ENCODE measurements around the gene DYNC1H1.
A peak's percentile ranks its signal among the peaks of the same experiment; 100 is the strongest.

DYNC1H1 gene

GRCh38 chr14:101953151-101953550, 11.2 kb upstream of the DYNC1H1 start:
- Mint-ChIP-seq H3K27me3 (ENCODE audit: low read depth) (no peaks in the 10 kb centered on the region), H3K4me3 (no peak overlapping the region), H3K36me3 (ENCODE audit: low read depth) (no peaks in the 10 kb centered on the region), H3K9me3 (no peaks in the 10 kb centered on the region), H3K27ac (no peak overlapping the region), H3K4me1 (ENCODE audit: low read depth) (peaks cover 10% of the 10 kb centered on the region)
- DNase-seq (ENCODE audit: low spot score), result no peak

DNA sequence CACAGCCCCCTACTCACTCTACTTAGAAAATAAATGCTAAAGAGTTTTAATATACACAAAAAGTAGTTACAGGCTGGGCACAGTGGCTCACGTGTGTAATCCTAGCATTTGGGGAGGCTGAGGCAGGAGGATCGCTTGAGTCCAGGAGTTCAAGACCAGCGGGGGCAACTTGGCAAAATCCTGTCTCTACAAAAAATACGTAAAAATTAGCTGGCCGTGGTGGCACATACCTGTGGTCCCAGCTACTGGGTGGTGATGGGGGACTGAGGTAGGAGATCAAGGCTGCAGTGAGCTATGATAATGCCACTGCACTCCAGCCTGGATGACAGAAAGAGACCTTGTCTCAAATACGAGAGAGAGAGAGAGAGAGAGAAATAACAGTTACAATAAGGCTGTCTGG, 9.9 kb upstream of the DYNC1H1 start:
- DNase-seq (ENCODE audit: low spot score), result no peak
- Mint-ChIP-seq H3K9me3 (no peaks in the 10 kb centered on the region), H3K4me3 (no peak overlapping the region), H3K4me1 (ENCODE audit: low read depth) (peaks cover 1% of the 10 kb centered on the region), H3K27ac (no peak overlapping the region), H3K27me3 (ENCODE audit: low read depth) (no peaks in the 10 kb centered on the region), H3K36me3 (ENCODE audit: low read depth) (no peaks in the 10 kb centered on the region)

- H3K27ac Mint-ChIP-seq, result no peak overlapping the region
- H3K27me3 Mint-ChIP-seq (ENCODE audit: low read depth), result no peaks in the 10 kb centered on the region
- H3K4me1 Mint-ChIP-seq (ENCODE audit: low read depth), result peaks cover 4% of the 10 kb centered on the region
- no peaks in the 10 kb centered on the region for H3K36me3 Mint-ChIP-seq (ENCODE audit: low read depth)
- no peak for DNase-seq (ENCODE audit: low spot score)
- no peaks in the 10 kb centered on the region for H3K9me3 Mint-ChIP-seq
- H3K4me3 Mint-ChIP-seq, result no peak overlapping the region
Measured at GRCh38 chr14:101955695-101956161, 8.6 kb upstream of the DYNC1H1 start.

GRCh38 chr14:101956179-101956885, 8.0 kb upstream of the DYNC1H1 start:
- Mint-ChIP-seq H3K36me3 (ENCODE audit: low read depth) (no peaks in the 10 kb centered on the region), H3K27me3 (ENCODE audit: low read depth) (no peaks in the 10 kb centered on the region), H3K27ac (no peak overlapping the region), H3K9me3 (no peaks in the 10 kb centered on the region), H3K4me3 (no peak overlapping the region), H3K4me1 (ENCODE audit: low read depth) (peaks cover 6% of the 10 kb centered on the region)
- no peak for DNase-seq (ENCODE audit: low spot score)

GRCh38 chr14:101957406-101958234, 6.8 kb upstream of the DYNC1H1 start:
- DNase-seq (ENCODE audit: low spot score), result no peak
- H3K9me3 Mint-ChIP-seq, result no peaks in the 10 kb centered on the region
- peaks cover 8% of the 10 kb centered on the region for H3K4me1 Mint-ChIP-seq (ENCODE audit: low read depth)
- H3K4me3 Mint-ChIP-seq, result no peak overlapping the region
- H3K27ac Mint-ChIP-seq, result no peak overlapping the region
- no peaks in the 10 kb centered on the region for H3K36me3 Mint-ChIP-seq (ENCODE audit: low read depth)
- no peaks in the 10 kb centered on the region for H3K27me3 Mint-ChIP-seq (ENCODE audit: low read depth)

DNA sequence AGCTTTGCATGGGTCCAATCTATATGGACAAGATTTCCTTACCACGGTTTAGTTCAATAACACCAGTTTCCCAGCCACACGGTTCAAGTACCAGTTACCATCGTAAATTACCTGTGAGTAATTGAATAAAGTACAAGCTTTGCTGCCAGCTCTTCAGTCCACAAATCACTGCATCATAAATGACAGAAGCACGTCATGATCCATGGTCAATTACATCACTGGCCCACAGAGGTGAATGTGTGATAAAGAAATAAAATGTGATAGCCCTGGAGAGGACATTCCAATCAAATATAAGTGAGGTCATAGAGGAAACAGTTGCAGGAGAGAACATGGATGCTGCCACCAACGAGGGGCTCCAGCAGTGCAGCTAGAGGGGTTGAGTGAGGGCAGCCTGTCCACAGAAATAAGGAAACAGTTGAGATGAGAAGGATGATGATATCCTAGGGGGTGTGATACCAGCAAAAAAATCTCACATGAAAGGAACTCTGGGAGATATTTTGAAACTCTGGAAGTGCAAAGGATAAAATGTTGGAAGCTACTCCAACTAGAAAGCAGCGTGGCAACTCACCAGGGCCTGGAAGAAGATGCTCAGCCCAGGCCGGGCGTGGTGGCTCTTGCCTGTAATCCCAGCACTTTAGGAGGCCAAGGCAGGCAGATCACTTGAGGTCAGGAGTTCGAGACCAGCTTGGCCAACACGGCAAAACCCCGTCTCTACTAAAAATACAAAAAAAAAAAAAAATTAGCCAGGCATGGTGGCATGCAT, 5.8 kb upstream of the DYNC1H1 start:
- Mint-ChIP-seq H3K4me3 (no peak overlapping the region), H3K27me3 (ENCODE audit: low read depth) (no peaks in the 10 kb centered on the region), H3K36me3 (ENCODE audit: low read depth) (no peaks in the 10 kb centered on the region), H3K4me1 (ENCODE audit: low read depth) (peaks cover 8% of the 10 kb centered on the region), H3K9me3 (no peaks in the 10 kb centered on the region), H3K27ac (no peak overlapping the region)
- no peak for DNase-seq (ENCODE audit: low spot score)

- Mint-ChIP-seq H3K4me1 (ENCODE audit: low read depth) (peaks cover 12% of the 10 kb centered on the region), H3K36me3 (ENCODE audit: low read depth) (no peaks in the 10 kb centered on the region), H3K4me3 (no peak overlapping the region), H3K9me3 (no peaks in the 10 kb centered on the region), H3K27me3 (ENCODE audit: low read depth) (no peaks in the 10 kb centered on the region), H3K27ac (no peak overlapping the region)
- DNase-seq (ENCODE audit: low spot score), result no peak
Measured at GRCh38 chr14:101959277-101959676, 5.1 kb upstream of the DYNC1H1 start.

DNA sequence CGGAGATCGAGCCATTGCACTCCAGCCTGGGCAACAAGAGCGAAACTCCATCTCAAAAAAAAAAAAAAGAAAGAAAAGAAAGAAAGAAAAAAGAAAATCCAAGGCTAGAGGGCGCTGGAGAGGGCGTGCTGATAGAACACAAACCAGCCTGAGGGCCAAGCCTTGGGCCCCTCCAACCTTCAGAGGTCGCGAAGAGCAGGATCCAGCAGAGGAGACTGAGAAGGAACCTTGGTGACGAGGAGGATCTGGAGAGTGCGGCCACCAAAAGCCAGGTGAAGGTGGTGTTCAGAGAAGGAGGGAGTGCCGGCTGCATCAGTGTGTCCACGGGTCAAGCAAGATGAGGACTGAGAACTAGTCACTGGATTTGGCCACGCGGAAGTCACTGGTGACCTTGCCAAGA, 4.1 kb upstream of the DYNC1H1 start:
- H3K4me1 Mint-ChIP-seq (ENCODE audit: low read depth), result peaks cover 10% of the 10 kb centered on the region
- H3K4me3 Mint-ChIP-seq, result no peak overlapping the region
- DNase-seq (ENCODE audit: low spot score), result no peak
- H3K9me3 Mint-ChIP-seq, result no peaks in the 10 kb centered on the region
- no peak overlapping the region for H3K27ac Mint-ChIP-seq
- no peaks in the 10 kb centered on the region for H3K27me3 Mint-ChIP-seq (ENCODE audit: low read depth)
- H3K36me3 Mint-ChIP-seq (ENCODE audit: low read depth), result no peaks in the 10 kb centered on the region

DNA sequence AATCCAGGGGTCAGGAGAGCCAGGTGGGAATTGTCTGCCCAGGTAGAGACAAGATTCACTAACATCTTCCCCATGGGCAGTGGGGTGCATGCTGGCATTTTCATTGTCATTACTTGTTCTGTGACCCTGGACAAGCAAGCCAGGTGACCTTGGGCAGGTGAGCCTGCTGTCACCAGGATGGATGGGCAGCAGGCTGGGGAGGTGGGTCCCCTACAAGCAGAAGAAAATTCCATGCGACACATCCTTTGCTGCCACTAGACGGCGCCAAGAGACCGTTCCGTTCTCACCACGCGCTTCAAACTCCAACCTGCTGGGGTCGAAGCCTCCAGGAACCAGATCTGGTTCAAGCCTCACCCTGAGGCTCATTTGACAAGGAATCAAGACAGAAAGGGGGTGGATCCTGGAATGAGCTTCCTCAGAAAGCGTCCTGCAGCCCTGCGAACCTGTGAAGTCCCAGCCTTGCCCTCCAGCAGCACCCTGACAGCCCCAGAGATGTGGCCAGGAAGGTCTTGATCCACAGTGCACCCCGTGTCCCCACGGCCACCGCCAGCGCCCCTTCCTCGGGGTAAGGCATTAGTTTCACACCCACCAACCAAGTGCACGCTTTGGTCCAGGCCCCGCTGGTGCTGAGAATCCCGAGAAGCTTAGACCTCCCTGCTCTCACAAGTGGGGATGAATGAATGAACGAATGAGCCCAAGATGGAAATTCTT, 3.2 kb upstream of the DYNC1H1 start:
- no peaks in the 10 kb centered on the region for H3K36me3 Mint-ChIP-seq (ENCODE audit: low read depth)
- peak; percentile 70 for DNase-seq (ENCODE audit: low spot score)
- no peak overlapping the region for H3K27ac Mint-ChIP-seq
- H3K4me1 Mint-ChIP-seq (ENCODE audit: low read depth), result peaks cover 16% of the 10 kb centered on the region
- no peaks in the 10 kb centered on the region for H3K9me3 Mint-ChIP-seq
- H3K4me3 Mint-ChIP-seq, result no peak overlapping the region
- no peaks in the 10 kb centered on the region for H3K27me3 Mint-ChIP-seq (ENCODE audit: low read depth)

GRCh38 chr14:101961746-101962502, 2.4 kb upstream of the DYNC1H1 start:
- Mint-ChIP-seq H3K27me3 (ENCODE audit: low read depth) (no peaks in the 10 kb centered on the region), H3K4me3 (no peak overlapping the region), H3K27ac (no peak overlapping the region), H3K36me3 (ENCODE audit: low read depth) (no peaks in the 10 kb centered on the region), H3K9me3 (no peaks in the 10 kb centered on the region), H3K4me1 (ENCODE audit: low read depth) (peaks cover 21% of the 10 kb centered on the region)
- DNase-seq (ENCODE audit: low spot score), result no peak

- Mint-ChIP-seq H3K27ac (no peak overlapping the region), H3K4me1 (ENCODE audit: low read depth) (peaks cover 23% of the 10 kb centered on the region), H3K27me3 (ENCODE audit: low read depth) (no peaks in the 10 kb centered on the region), H3K36me3 (ENCODE audit: low read depth) (no peaks in the 10 kb centered on the region), H3K9me3 (no peaks in the 10 kb centered on the region), H3K4me3 (no peak overlapping the region)
- DNase-seq (ENCODE audit: low spot score), result no peak
Measured at GRCh38 chr14:101962503-101962874, 1.9 kb upstream of the DYNC1H1 start.

GRCh38 chr14:101963052-101963451, 1.3 kb upstream of the DYNC1H1 start:
- H3K27ac Mint-ChIP-seq, result no peak overlapping the region
- peaks cover 28% of the 10 kb centered on the region for H3K4me1 Mint-ChIP-seq (ENCODE audit: low read depth)
- H3K27me3 Mint-ChIP-seq (ENCODE audit: low read depth), result no peaks in the 10 kb centered on the region
- peaks cover 3% of the 10 kb centered on the region for H3K36me3 Mint-ChIP-seq (ENCODE audit: low read depth)
- no peak for DNase-seq (ENCODE audit: low spot score)
- H3K4me3 Mint-ChIP-seq, result no peak overlapping the region
- no peaks in the 10 kb centered on the region for H3K9me3 Mint-ChIP-seq

DNA sequence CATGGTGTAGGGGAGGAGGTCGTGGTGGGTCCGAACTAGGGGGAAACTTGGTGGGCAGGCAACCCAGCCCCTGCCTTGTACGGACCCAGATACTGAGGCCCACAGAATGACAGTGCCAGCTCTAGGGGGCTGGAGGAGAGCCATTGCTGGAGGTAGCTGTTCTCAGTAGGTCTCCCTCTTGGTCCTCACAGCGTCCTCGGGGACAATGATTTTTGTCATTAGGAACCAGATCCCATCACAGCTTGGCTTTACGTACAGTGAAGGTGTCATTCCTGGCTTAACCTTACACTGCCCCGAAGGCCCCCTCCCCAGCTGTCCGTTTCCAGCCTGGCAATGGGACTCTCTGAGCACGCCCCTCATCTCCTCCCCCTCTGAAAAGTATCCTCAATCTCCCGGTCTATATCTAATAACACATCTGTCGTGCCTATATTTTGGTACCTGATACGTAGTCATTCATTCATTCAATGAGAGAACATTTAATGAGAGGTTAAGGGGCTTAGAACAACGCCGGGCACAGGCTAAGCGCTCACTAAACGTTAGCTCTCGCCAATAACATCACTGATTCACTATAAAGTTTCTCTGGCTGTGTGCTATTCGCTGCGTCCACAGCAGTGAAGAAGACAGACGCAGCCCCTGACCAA, 597 bp upstream of the DYNC1H1 start:
- peak overlapping the region; percentile 81 for H3K4me3 Mint-ChIP-seq
- H3K27me3 Mint-ChIP-seq (ENCODE audit: low read depth), result no peaks in the 10 kb centered on the region
- no peaks in the 10 kb centered on the region for H3K9me3 Mint-ChIP-seq
- peaks cover 29% of the 10 kb centered on the region for H3K4me1 Mint-ChIP-seq (ENCODE audit: low read depth)
- no peak for DNase-seq (ENCODE audit: low spot score)
- no peak overlapping the region for H3K27ac Mint-ChIP-seq
- H3K36me3 Mint-ChIP-seq (ENCODE audit: low read depth), result peaks cover 7% of the 10 kb centered on the region

Measured in T-helper 2 cell treated with Interferon-gamma antibody and Interleukin-4, amounts not matched to agents 5 μg/mL and 100 μg/mL, for 36 hours (primary cell).